CD4-positive, alpha-beta T cell treated with Interleukin-6 at 100 ng/mL for 8 hours (primary cell): ENCODE results near the gene HIBADH.

Source experiments
- DNase-seq: peaks from one replicate; pipeline ENCODE4 v3.0.0-alpha.2; 2020; ENCODE audit warnings: mixed read lengths, low spot score

HIBADH gene

DNA sequence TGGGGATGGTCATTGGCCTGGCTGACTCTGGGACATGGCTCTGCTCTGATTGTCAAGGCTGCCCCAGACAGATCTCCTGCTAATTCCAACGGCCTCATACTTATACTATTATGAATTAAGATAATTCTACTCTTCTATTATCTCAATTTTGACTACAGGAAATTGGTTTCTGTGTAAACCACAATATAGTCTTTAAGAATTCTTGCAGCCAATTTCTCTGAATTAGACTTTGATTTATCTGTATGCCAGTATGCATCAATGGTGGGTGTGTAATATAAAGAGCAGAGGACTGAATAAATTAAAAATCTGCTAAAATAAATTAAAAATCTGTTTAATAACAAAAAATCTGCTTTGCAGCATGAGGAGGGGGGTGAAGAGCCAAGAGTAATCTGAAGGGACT, 27.0 kb downstream of the HIBADH start:
- DNase-seq: no peak

DNA sequence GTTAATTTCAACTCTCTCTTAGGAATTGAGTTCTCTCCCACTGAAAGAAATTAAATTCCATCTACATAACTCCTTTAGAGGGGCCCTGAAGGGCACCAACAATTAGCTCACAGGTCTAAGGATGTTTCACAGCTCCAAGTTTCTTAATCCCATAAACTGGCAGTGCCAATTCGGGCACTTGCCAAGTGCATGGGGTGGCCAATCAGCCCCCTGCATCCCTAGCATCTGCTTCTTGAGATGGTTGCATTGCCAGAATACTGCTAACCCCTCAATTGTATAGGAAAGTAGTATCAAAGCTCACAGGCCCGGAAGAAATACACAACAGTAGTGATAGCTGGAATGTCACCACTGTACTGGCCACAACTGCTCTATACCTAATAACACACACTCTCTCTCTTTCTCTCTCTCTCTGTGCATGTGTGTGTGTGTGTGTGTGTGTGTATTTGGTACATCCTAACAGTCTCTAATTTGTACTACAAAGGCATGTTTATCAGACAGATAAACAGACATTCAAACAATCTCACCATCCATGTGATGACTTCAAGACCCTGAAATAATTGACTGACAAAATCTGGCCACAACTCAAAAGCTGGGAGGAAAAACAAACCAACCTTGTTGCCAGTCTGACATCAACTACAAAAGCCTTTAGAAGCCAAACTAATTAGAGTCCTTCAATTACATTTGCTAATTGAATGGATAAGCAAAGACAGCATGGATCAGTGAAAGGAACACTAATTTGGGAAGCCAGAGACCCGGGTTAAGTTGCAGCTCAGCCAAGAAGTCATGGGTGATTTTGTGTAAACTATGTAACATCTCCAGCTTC, 27.8 kb downstream of the HIBADH start:
- DNase-seq: no peak

DNA sequence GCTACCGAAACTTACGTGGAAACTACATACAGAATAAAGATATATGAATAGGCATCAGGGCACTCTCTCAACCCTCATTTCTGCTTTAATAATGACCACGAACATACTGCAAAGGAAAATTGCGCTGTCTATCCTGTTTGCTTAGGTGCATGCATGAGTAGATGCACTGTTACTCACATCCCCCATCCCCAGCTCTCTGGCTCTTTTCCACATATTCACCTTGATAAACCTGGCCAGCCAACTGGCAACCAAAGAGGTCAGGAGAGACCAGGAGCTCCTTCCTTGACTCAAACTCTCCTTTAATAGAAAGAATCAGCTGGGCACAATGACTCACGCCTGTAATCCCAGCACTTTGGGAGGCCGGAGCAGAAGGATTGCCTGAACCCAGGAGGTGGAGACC, 29.6 kb downstream of the HIBADH start:
- DNase-seq: no peak

DNA sequence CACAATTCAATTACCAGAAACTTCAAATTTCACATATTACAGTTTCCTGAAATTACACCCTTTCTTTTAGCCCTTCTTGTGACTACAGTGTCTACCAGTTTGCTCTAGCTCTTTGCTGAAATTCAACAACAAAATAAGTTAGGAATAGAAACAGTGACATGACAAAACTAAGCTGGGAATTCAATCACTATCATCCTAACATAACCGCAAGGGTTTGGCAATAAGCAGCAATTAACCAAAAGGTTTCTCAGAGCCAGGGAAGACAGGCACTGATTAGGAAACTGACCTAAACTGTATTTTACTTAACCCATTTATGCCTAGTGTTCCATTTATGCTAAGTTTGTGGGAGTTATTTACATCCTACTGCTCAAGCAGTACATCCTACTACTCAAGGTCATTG, 31.3 kb downstream of the HIBADH start:
- DNase-seq: no peak

DNA sequence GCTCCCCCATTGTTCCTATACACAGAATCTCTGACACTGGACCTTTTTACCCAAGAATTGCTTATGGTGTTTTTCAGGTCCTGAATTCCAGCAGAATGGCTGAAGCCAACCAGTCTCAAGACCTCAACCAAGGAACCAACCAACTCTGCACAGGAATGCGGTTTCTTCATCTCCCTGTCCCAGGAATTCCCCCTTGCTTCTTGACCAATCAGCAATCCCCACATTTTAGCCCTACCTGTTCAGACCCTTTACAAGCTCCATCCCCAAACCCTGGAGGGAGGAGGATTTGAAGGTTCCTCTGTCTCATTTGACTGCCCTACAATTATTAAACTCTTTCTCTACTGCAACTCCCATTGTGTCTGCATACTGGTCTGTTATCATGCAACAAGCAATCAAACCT, 35.5 kb downstream of the HIBADH start:
- DNase-seq: no peak

DNA sequence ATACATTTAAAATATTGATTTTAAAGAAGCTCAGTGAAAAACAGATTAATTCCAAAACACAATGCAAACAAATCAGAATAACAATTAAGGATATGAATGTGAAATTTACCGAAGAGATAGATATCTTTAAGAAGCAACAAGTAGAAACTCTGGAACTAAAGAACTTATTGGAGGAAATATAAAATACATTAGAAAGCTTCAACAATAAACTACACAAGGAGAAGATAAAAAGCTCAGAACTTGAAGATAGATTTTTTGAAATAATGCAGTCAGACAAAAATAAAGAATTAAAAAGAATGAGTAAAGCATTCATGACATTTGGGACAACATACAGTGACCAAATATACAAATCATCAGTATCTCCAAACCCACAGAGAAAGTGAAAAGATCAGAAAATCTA, 43.2 kb downstream of the HIBADH start:
- no peak for DNase-seq

DNA sequence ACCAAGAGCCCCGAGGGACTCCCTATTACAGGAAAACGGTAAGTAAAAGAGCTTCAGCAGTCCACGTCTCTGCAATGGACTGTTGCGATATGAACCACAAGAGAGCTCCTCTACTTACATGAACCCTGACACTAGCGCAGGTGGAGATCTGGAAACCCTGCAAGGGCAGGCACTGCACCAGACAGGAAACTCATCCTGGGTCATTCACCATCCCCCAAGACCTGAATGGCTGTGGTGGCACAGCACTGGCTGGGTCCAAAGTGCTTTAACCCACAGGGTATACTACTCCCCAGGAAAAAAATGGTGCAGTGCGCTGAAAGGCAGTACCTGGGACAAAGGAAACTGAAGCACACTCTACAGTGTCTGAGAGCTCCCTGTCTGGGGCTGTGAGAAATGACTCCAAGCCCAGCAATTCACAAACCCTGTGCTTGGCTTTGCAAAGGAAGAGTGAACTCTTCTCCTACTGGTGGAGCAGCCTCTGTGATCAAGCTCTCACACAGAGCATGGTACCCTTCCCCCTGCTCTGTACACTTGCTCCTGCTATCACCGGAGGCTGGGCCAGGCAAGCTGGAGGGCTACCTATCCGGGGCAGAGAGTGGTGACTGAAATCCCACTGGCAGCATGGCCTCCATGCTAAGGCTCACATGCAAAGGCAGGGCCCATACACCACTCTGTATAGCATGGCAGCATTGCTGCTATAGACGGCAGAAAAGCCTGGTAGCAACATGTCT, 44.9 kb downstream of the HIBADH start:
- no peak for DNase-seq

DNA sequence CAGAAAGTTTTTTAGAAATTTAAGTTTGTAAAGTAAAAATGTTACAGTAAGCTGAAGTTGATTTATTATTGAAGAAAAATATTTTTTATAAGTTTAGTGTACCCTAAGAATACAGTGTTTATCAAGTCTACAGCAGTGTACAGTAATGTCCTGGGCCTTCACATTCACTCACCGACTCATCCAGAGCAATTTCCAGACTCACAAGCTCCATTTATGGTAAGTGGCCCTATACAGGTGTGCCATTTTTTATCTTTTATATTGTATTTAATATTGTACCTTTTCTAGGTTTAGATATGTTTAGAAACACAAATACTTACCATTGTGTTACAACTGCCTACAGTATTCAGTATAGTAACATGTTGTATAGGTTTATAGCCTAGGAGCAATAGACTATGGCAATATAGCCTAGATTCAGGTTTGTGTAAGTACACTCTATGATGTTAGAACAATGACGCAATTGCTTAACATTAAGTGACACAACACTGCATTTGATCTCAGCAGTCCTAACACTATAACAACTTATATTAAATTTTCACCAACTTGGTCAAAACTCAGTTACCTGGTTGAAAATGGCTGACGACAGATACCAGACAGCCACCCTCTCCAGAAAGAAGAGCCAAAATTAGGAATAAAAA, 45.7 kb downstream of the HIBADH start:
- no peak for DNase-seq

DNA sequence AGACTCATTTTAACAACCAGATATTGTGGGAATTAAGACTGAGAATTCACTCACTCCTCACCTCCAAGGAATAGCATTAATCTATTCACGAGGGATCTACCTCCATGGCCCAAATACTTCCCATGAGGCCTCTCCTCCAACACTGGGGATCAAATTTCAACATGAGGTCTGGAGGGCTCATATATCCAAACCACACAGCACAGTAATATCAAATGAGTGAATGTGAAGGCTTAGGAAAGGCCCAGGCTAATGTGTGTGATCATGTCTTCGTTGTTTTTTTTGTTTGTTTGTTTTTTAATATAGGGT, 46.5 kb downstream of the HIBADH start:
- no peak for DNase-seq

DNA sequence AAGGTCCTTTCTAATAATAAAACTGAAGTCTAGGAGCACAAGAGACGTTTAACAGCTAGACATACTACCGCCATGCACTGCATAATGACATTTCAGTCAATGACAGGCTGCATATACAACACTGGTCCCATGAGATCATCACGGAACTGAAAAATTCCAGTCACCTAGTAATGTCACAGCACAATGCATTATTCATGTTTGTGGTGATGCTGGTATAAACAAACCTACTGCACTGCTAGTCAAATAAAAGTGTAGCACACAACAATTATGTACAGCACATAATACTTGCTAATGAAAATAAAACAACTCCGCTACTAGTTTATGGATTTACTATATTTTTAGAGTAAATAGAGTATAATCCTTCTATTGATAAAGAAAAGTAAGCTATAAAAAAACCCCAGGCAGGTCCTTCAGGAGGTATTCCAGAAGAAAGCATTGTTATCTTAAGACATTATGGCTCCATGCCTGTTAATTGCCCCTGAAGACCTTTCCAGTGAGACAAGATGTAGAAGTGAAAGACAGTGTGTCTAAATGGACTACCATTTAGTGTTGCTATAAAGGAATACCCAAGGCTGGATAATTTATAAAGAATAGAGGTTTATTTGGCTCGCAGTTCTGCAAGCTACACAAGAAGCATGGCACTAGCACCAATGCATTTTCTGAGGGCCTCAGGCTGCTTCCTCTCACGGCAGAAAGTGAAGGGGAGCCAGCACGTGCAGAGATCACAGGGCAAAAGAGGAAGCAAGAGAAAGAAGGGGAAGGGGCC, 47.1 kb downstream of the HIBADH start:
- no peak for DNase-seq

DNA sequence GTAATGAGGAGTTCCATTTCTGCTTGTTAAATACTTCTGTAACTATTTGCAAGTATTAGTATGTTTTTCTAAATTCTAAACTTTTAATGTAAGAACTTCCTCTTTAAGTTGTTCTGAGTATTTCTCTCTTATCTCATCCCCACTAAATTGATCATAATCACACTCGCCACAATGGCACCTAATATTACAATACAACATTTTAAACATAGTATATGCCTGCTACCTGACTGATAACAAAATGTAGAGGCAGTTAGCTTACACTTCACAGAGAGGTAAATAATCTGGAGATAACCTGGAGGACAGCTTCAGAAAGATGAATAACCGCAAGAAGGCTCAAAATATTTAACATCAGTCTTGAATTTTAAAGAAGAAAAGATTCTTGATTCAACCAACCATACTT, 48.6 kb downstream of the HIBADH start:
- no peak for DNase-seq

DNA sequence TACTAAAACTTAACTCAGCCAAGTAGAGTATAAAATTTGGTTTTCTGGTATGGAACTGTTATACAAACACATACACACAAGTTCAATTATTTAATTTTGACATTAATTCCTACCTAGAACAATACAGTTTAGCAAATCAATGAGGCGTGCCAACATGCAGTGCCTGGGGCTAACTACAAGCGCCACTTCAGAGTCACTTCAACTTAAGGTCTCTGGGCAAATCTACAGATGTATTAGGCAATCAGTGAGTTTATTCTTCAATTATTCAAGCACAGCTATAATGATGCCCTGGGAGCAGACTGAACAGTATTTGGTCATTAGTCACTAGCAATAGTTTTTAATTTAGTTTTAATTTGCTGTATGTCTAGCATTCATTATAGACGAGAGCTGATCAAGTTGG, 51.6 kb downstream of the HIBADH start:
- no peak for DNase-seq

DNA sequence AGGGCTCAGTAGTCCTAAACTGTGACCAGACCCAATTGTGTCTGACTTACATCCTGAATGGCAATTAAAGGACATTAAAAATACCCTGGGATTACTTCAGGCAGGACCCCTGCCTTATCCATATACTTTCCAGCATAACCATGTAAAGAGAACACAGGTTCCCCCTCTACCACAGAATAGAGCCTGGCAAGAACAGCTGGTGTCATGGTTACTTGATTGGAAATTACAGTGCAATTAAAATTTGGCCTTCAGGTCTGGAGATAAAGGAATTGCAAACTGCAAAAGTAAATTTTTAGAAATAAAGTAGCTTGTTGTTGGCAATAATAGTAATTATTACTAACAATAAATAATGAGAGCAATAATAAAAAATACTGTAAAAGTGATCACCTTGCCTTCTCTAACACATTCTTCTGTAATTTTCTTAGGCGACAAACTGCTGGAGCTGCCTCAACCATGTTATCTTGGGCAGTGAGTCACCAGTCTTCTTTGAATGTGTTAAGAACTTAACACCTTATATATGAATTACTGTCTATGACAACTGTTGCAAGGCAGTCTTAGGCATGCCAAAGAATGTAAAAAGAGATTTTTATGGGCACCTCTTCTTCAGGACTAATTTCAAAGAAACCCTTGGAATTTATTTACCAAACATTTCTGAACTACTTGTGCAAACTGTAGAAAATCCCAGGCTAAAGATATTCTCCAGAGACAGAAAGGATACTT, 53.7 kb downstream of the HIBADH start:
- no peak for DNase-seq

DNA sequence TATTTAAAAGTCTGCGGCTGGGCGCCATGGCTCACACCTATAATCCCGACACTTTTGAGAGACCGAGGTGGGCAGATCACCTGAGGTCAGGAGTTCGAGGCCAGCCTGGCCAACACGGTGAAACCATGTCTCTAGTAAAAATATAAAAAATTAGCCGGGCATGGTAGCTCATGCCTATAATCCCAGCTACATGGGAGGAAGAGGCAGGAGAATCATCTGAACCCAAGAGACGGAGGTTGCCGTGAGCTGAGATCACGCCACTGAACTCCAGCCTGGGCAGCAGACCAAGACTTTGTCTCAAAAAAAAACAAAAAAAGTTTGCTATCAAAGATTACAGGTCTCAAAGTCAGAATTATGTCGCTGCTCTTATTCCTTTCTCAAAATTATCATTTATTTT, 55.5 kb downstream of the HIBADH start:
- no peak for DNase-seq

DNA sequence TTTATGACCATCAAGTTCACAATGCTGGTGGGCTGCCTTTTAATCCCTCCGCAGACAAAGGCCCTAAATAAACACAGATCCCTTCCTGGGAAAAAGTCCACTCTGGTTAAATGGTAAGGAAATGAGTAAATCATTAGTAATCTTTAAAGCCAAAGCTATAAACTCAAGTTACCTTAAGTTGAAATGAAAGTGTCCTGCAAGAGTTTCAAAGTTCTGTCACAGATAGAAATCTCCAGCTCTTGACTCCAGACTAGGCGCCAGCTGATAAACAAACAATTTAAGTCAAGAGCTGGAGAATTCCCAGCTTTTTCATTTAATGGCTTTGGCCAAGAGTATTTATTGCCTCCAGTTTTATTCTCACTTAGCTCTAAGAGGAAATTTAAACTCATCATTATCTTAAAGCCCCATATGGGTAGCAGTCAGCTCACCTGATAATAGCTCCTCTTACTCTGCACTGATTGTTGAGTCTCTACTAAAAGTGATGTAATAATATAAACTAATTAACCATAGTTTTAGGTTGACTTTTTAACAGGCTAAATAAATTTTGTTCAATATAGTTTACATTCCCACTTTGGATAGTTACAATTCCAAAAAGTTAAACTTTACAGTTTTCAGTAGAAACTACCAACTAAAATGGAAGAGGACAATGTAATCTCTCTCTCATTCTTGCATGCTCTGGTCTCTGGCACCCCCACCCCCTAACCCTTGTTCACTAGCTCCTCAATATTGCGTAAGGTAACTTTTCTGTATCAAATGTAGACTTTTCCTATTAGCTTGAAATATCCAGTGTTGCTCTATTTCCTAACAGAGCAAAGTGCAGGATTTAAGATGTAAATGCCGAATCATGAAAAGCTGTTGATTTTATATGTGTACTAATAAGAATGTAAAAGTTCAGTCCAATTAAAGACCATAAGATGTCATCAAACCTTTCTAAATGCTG, 56.1 kb downstream of the HIBADH start:
- no peak for DNase-seq

DNA sequence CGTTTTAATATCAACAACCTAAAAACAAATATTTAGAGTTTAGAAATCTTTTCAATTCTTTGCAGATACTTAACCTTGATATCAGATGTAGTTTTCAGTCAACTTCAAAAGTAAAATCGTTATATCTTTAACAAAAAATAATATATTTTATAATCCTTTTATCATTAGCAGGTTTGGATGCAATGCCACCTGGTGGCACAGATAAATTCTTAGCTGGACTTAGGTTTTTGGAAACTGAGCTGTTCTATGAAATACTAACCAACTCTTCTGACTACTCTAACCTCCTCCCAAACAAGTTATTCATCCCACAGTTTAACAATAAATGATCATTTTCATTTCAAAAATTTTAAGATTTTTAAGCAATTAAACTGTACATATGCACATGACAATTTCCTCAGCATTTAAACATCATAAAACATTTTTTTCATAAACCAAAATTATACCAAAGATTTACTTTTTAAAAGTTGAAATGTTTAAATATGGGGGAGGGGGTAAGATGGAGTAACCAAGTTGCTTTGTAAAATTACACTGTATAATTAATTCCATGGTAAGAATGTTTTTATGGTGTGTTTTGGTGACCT, 56.9 kb downstream of the HIBADH start:
- DNase-seq: no peak

DNA sequence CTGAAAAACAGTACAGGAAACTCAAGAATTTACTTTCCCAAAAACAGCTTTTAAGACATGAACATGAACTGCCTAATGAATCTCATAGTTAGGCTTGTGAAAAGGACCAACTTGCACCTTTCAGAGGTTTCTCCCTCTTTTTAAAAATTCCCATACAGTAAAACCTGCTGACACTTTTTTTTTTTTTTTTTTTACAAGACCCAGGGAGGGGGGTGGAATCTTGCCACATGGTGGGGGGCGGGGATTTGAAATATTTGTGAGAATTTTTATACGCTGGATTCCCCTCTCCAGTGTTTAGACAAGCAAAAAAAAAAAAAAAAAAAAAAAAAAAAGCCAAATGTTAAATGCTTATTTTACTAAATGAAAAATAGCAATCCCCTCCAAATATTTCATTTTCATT, 57.4 kb downstream of the HIBADH start:
- DNase-seq: no peak

DNA sequence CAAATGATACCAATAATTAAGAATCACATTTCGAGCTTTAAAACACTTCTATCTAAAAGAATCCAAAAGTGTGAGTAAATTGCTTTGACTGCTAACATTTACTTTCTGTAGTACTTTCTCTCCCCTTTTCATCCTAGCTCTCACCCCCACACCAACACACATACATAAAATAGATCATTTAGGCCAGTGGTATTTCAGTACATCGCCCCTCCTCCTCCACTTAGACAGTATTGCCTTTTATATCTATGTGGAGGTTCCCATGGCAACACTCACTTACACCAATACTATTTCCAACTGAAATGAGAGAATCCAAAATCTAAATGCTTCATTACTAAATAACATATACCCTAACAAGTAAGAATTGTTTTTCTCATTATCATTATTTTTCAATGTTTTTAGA, 58.9 kb downstream of the HIBADH start:
- DNase-seq: no peak

DNA sequence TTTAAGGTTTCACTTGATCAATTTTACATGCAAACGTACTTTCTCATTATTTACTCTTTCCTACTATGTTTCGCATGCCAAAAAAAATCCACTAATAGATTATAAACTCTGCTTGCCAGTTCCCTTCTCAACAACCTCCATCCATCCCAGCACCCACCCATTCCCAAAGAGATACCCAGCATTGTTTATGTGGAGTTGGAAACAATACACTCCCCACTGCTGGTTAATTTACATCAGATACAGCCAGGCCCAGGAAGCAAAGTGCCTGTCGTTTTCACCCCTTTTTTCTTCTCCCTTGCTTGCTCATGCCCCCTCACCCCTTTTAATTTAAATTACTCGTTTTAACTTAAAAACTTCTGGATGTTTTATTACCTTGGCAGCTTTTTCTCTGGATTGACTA, 59.9 kb downstream of the HIBADH start:
- no peak for DNase-seq

DNA sequence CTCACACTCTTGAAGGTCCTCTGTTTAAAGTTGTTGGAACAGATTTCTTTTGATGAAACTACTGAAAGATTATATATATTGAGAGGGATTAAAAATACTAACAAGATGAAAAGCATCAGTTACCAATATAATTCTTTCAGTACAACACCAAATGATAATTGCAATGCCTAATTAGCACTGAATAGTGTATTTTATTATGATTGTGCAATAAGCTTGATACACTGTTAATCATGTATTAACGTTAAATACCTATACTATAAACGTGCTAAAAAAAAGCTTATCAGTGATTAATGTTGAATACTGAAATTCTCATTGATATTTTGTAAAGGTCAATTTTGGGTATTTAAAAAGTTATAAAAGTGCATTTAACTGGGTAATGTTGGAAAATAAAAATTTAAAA, 61.5 kb downstream of the HIBADH start:
- DNase-seq: no peak

DNA sequence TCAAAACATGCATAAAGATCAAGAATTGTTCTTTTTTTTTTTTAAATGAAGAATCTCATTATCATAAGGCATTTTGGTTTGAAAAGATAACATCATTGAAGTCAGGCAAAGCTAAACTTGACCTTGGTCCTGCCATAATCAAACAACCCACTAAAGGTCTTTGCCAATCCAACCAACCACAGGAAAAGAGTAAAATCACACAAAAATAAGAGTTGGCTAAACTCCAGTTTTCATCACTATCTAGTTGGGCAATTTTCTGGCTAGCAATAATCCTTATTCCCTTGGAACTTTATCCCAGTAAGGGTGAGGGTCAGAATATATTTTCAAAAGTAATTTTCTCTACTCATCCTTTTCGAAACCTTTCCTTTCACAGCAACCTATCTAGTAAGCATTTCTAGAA, 62.4 kb downstream of the HIBADH start:
- DNase-seq: no peak
